Keratinocyte (primary cell): ENCODE measurements around the gene SIMC1. TPM values are rescaled to one million over a fixed set of nuclear protein-coding genes. Genes with fewer than 3 reads are reported as not detected.

Experiments
- DNase-seq: peaks from one replicate; pipeline ENCODE4 v3.0.0-alpha.2; 2011; ENCODE audit warnings: low read depth, missing footprints, low spot score
- FAIRE-seq: peaks from 2 replicates; lab custom pipeline; 2011; peaks lifted over from hg19 to GRCh38; lab: Jason Lieb, UNC
- H2AFZ ChIP-seq: 2 replicates; pipeline ENCODE4 v1.6.0; 2012; ENCODE audit warnings: low read length, control low read depth, inconsistent platforms; ENCODE audit not compliant: control insufficient read depth
- H3K27ac ChIP-seq: 2 replicates; pipeline ENCODE4 v1.5.1; 2011; ENCODE audit warnings: low read length; ENCODE audit not compliant: control insufficient read depth, insufficient read depth
- H3K27me3 ChIP-seq: 3 replicates; pipeline ENCODE4 v1.6.0; 2011; ENCODE audit warnings: low read length; ENCODE audit not compliant: control insufficient read depth, insufficient read depth; ENCODE audit errors: extremely low read depth
- H3K36me3 ChIP-seq, 2 experiments: 2 replicates in 1 of 2; 3 replicates in 1 of 2; pipeline ENCODE4 v1.5.1; 2011; ENCODE audit warnings: low read length in 2 of 2, mild to moderate bottlenecking in 1 of 2; ENCODE audit not compliant: control insufficient read depth in 2 of 2, insufficient read depth in 2 of 2; ENCODE audit errors: extremely low read depth in 1 of 2
- H3K4me1 ChIP-seq: 3 replicates; pipeline ENCODE4 v1.5.1; 2011; ENCODE audit warnings: low read length; ENCODE audit not compliant: control insufficient read depth, insufficient read depth; ENCODE audit errors: extremely low read depth
- H3K4me2 ChIP-seq: 3 replicates; pipeline ENCODE4 v1.6.0; 2011; ENCODE audit warnings: low read depth, low read length; ENCODE audit not compliant: control insufficient read depth, insufficient read depth; ENCODE audit errors: extremely low read depth
- H3K4me3 ChIP-seq, 3 experiments: fragments of 200-600 bp in 1 of 3; sonication (generic) in 1 of 3; 2 replicates in 2 of 3; 3 replicates in 1 of 3; pipeline ENCODE4 v1.5.1; 2011 to 2016; ENCODE audit warnings: low read length in 3 of 3, mild to moderate bottlenecking in 3 of 3, control low read depth in 2 of 3, inconsistent platforms in 1 of 3, low read depth in 1 of 3, mixed read lengths in 1 of 3, mixed run types in 1 of 3, moderate library complexity in 1 of 3; ENCODE audit not compliant: control insufficient read depth in 2 of 3, insufficient read depth in 2 of 3; ENCODE audit errors: extremely low read depth in 1 of 3
- H3K79me2 ChIP-seq: 2 replicates; pipeline ENCODE4 v1.6.0; 2012; ENCODE audit warnings: low read length; ENCODE audit not compliant: control insufficient read depth, insufficient read depth
- H3K9ac ChIP-seq: 3 replicates; pipeline ENCODE4 v1.6.0; 2011; ENCODE audit warnings: low read length; ENCODE audit not compliant: control insufficient read depth, insufficient read depth; ENCODE audit errors: extremely low read depth
- H3K9me1 ChIP-seq: 3 replicates; pipeline ENCODE4 v1.6.0; 2011; ENCODE audit warnings: low read length; ENCODE audit not compliant: control insufficient read depth, insufficient read depth; ENCODE audit errors: extremely low read depth
- H3K9me3 ChIP-seq: 2 replicates; pipeline ENCODE4 v1.5.1; 2012; ENCODE audit warnings: low read depth, low read length; ENCODE audit not compliant: control insufficient read depth
- H4K20me1 ChIP-seq: 3 replicates; pipeline ENCODE4 v1.6.0; 2011; ENCODE audit warnings: low read length; ENCODE audit not compliant: control insufficient read depth, insufficient read depth; ENCODE audit errors: extremely low read depth
- CTCF ChIP-seq, 3 experiments: IDR thresholded peaks in 1 of 3; conservative IDR thresholded peaks in 1 of 3; optimal IDR thresholded peaks in 1 of 3; 2 replicates in 2 of 3; 3 replicates in 1 of 3; pipeline versions ENCODE3 to v1.5.1; 2011; ENCODE audit warnings: low read length in 3 of 3, mild to moderate bottlenecking in 3 of 3, moderate library complexity in 2 of 3, control low read depth in 1 of 3, inconsistent platforms in 1 of 3; ENCODE audit not compliant: insufficient read depth in 2 of 3; ENCODE audit errors: extremely low read depth in 1 of 3
- EZH2 ChIP-seq: IDR thresholded peaks from one replicate; pipeline ENCODE4 v1.6.1; 2012; ENCODE audit warnings: inconsistent platforms, mild to moderate bottlenecking, low read length, moderate library complexity
- dilution Hi-C: fragments of 300-500 bp; cut with MboI; formaldehyde crosslinking; loops from one replicate; pipeline ENCODE4 v1.7.0; 2020; ENCODE audit warnings: low sequenced_read_pairs; ENCODE audit not compliant: extremely low pct_ligation_motif_present
- polyA plus RNA-seq, 5 experiments: library from polyadenylated mRNA; depleted of rRNA in 3 of 5; stranded (reverse) in 3 of 5; stranded (forward) in 1 of 5; unstranded in 1 of 5; fragments of >200 nt; gene quantifications; 1 replicate in 1 of 5; 2 replicates in 3 of 5; 3 replicates in 1 of 5; pipeline versions ENCODE4 v1.2.1 to v1.2.3, GENCODE V29; 2011 to 2012; ENCODE audit warnings: missing spikeins in 2 of 5, low read depth in 1 of 5, low replicate concordance in 1 of 5

Gene SIMC1
- polyA plus RNA-seq, 1 donor (not counting 4 experiments of a cell fraction or from before 2014, with no cell fraction given): 5.2 TPM

- Histone ChIP-seq H3K9ac (peak overlapping the region; percentile 96), H3K4me1 (peaks cover 14% of the 10 kb centered on the region), H3K36me3 (peaks cover 4 to 6% of the 10 kb centered on the region in 2 experiments), H2AFZ (peak overlapping the region; percentile 100), H3K9me1 (no peaks in the 10 kb centered on the region), H3K9me3 (no peaks in the 10 kb centered on the region), H3K4me3 (peak overlapping the region; percentile 85 to 99 (median 87)), H3K27ac (no peak overlapping the region), H4K20me1 (no peaks in the 10 kb centered on the region), H3K27me3 (no peaks in the 10 kb centered on the region), H3K79me2 (peaks cover 36% of the 10 kb centered on the region), H3K4me2 (peak overlapping the region; percentile 98)
- dilution Hi-C loops: no loop called here
- DNase-seq (no peak), FAIRE-seq (no peak)
- TF ChIP-seq EZH2 (no peak), CTCF (optimal IDR thresholded peaks at IDR 0.05 in 1 of 3, IDR thresholded peaks at IDR 0.05 in 1 of 3, conservative IDR thresholded peaks at IDR 0.05 in 1 of 3; ENCODE audit: extremely low read depth in 1 of 3, insufficient read depth in 2 of 3, low read length in 3 of 3) (no peak)
Measured at GRCh38 chr5:176362233-176362490, 123.9 kb downstream of the SIMC1 start.

GRCh38 chr5:176364765-176365350 lies 126.6 kb downstream of the SIMC1 start:
- Histone ChIP-seq H3K9me3 (no peaks in the 10 kb centered on the region), H4K20me1 (no peaks in the 10 kb centered on the region), H2AFZ (peak overlapping the region; percentile 90), H3K9ac (peak overlapping the region; percentile 71), H3K79me2 (peaks cover 15% of the 10 kb centered on the region), H3K4me2 (peak overlapping the region; percentile 85), H3K4me1 (peaks cover 8% of the 10 kb centered on the region), H3K27me3 (no peaks in the 10 kb centered on the region), H3K27ac (no peak overlapping the region), H3K36me3 (no peaks in the 10 kb centered on the region), H3K9me1 (no peaks in the 10 kb centered on the region), H3K4me3 (peak overlapping the region; percentile 42 to 63 (median 57))
- no peak for FAIRE-seq
- dilution Hi-C loops: no loop called here
- no peak for DNase-seq
- no peak for TF ChIP-seq CTCF (optimal IDR thresholded peaks at IDR 0.05 in 1 of 3, IDR thresholded peaks at IDR 0.05 in 1 of 3, conservative IDR thresholded peaks at IDR 0.05 in 1 of 3; ENCODE audit: extremely low read depth in 1 of 3, insufficient read depth in 2 of 3, low read length in 3 of 3)
- no peak for TF ChIP-seq EZH2
